ENCODE measurements around the gene UBQLN1. TPM values are rescaled to one million over a fixed set of nuclear protein-coding genes. Genes with fewer than 3 reads are reported as not detected.

Gene UBQLN1
- polyA plus RNA-seq, 4 donors: 40.3 to 71.6 (median 44.1) TPM

GRCh38 chr9:83677596-83677995 lies 30.2 kb downstream of the UBQLN1 start:
- Histone ChIP-seq H3K36me3 (ENCODE audit: control insufficient read depth in 3 of 3, insufficient read depth in 2 of 3, low read depth in 1 of 3, low read length in 3 of 3) (peaks cover 9 to 32% (median 27%) of the 10 kb centered on the region in 3 donors), H3K4me1 (ENCODE audit: control insufficient read depth in 3 of 3, insufficient read depth in 2 of 3, low read depth in 1 of 3, low read length in 2 of 3) (no peaks in the 10 kb centered on the region), H3K4me3 (ENCODE audit: low read depth in 1 of 3, low read length in 3 of 3) (no peak overlapping the region), H3K9me3 (ENCODE audit: control insufficient read depth in 2 of 2, insufficient read depth in 1 of 2, low read depth in 1 of 2, low read length in 1 of 2) (no peaks in the 10 kb centered on the region), H3K27me3 (ENCODE audit: control insufficient read depth in 3 of 3, insufficient read depth in 3 of 3, low read length in 3 of 3) (no peaks in the 10 kb centered on the region), H3K27ac (ENCODE audit: low read depth in 1 of 3, low read length in 2 of 3) (no peak overlapping the region)
- DNase-seq (no peak), FAIRE-seq (no peak)
- WGBS, 3 donors: 92 to 95% (median 94%) methylated on average over 3 of the region's 3 CpGs

DNA sequence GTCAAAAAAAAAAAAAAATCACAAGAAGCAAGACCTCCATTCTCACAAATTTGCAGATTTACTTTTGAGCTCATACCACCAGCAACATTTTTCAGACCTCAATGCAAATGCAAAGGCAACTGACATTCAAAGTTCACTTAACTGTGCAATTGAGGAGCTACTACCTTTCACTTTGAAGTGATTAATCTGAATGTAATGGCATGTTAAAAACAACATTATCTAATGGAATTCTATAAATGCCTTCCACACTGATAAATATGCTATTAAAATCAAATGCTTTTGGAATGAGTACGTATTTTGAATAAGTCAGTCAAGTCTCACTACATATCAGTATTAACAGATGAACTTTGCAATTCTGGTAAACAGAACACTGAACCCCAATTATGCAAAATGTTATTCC lies 32.3 kb downstream of the UBQLN1 start:
- no peaks in the 10 kb centered on the region for H3K27me3 ChIP-seq (ENCODE audit: control insufficient read depth in 3 of 3, insufficient read depth in 3 of 3, low read length in 3 of 3)
- peaks cover 4 to 30% (median 25%) of the 10 kb centered on the region in 3 donors for H3K36me3 ChIP-seq (ENCODE audit: control insufficient read depth in 3 of 3, insufficient read depth in 2 of 3, low read depth in 1 of 3, low read length in 3 of 3)
- FAIRE-seq (no peak), DNase-seq (no peak)
- H3K4me3 ChIP-seq (ENCODE audit: low read depth in 1 of 3, low read length in 3 of 3): no peak overlapping the region
- 72 to 83% (median 82%) methylated on average over 1 of the region's 1 CpG for WGBS, 3 donors
- no peak overlapping the region for H3K27ac ChIP-seq (ENCODE audit: low read depth in 1 of 3, low read length in 2 of 3)
- no peaks in the 10 kb centered on the region for H3K4me1 ChIP-seq (ENCODE audit: control insufficient read depth in 3 of 3, insufficient read depth in 2 of 3, low read depth in 1 of 3, low read length in 2 of 3)
- no peaks in the 10 kb centered on the region for H3K9me3 ChIP-seq (ENCODE audit: control insufficient read depth in 2 of 2, insufficient read depth in 1 of 2, low read depth in 1 of 2, low read length in 1 of 2)

DNA sequence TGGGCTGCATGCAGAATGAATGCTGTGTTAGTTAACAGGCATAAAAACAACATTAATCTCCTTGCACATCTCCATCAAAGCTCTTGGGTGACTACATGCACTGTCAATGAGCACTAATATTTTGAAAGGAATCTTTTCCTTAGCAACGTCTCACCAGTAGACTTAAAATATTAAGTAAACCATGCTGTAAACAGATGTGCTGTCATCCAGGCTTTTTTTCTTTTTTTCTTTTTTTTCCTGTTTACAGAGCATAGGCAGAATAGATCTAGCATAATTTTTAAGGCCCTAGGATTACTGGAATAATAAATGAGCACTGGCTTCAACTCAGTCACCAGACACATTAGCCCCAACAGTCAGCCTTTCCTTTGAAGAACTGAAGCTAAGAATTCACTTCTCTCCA lies 36.3 kb downstream of the UBQLN1 start:
- Histone ChIP-seq H3K4me1 (ENCODE audit: control insufficient read depth in 3 of 3, insufficient read depth in 2 of 3, low read depth in 1 of 3, low read length in 2 of 3) (no peaks in the 10 kb centered on the region), H3K9me3 (ENCODE audit: control insufficient read depth in 2 of 2, insufficient read depth in 1 of 2, low read depth in 1 of 2, low read length in 1 of 2) (no peaks in the 10 kb centered on the region), H3K27me3 (ENCODE audit: control insufficient read depth in 3 of 3, insufficient read depth in 3 of 3, low read length in 3 of 3) (no peaks in the 10 kb centered on the region), H3K4me3 (ENCODE audit: low read depth in 1 of 3, low read length in 3 of 3) (no peak overlapping the region), H3K36me3 (ENCODE audit: control insufficient read depth in 3 of 3, insufficient read depth in 2 of 3, low read depth in 1 of 3, low read length in 3 of 3) (peaks cover 2 to 14% (median 13%) of the 10 kb centered on the region in 3 donors), H3K27ac (ENCODE audit: low read depth in 1 of 3, low read length in 2 of 3) (no peak overlapping the region)
- DNase-seq: no peak
- WGBS, 3 donors: 45 to 76% (median 70%) methylated on average over 1 of the region's 1 CpG
- no peak for FAIRE-seq

DNA sequence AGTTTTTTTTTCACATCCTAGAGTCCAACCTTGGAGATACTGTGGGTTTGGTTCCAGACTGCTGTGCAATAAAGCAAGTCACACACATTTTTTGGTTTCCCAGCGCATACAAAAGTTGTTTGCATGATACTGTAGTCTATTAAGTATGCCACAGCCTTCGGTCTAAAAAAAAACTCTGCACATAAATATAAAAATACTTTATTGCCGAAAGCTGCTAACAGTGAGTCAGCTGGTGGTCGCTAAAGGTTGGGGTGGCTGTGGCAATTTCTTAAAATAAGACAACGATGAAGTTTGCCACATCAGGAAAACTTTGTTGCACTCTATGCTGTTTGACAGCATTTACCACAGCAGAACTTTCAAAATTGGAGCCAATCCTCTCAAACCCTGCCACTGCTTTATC lies 37.4 kb downstream of the UBQLN1 start:
- 90 to 96% (median 95%) methylated on average over 5 of the region's 5 CpGs for WGBS, 3 donors
- H3K36me3 ChIP-seq (ENCODE audit: control insufficient read depth in 3 of 3, insufficient read depth in 2 of 3, low read depth in 1 of 3, low read length in 3 of 3): peaks cover 2 to 14% (median 13%) of the 10 kb centered on the region in 3 donors
- DNase-seq (no peak), FAIRE-seq (no peak)
- H3K4me1 ChIP-seq (ENCODE audit: control insufficient read depth in 3 of 3, insufficient read depth in 2 of 3, low read depth in 1 of 3, low read length in 2 of 3): no peaks in the 10 kb centered on the region
- H3K27me3 ChIP-seq (ENCODE audit: control insufficient read depth in 3 of 3, insufficient read depth in 3 of 3, low read length in 3 of 3): no peaks in the 10 kb centered on the region
- H3K9me3 ChIP-seq (ENCODE audit: control insufficient read depth in 2 of 2, insufficient read depth in 1 of 2, low read depth in 1 of 2, low read length in 1 of 2): no peaks in the 10 kb centered on the region
- H3K27ac ChIP-seq (ENCODE audit: low read depth in 1 of 3, low read length in 2 of 3): no peak overlapping the region
- no peak overlapping the region for H3K4me3 ChIP-seq (ENCODE audit: low read depth in 1 of 3, low read length in 3 of 3)

GRCh38 chr9:83669067-83669466 lies 38.7 kb downstream of the UBQLN1 start:
- H3K4me1 ChIP-seq (ENCODE audit: control insufficient read depth in 3 of 3, insufficient read depth in 2 of 3, low read depth in 1 of 3, low read length in 2 of 3): no peaks in the 10 kb centered on the region
- no peaks in the 10 kb centered on the region for H3K27me3 ChIP-seq (ENCODE audit: control insufficient read depth in 3 of 3, insufficient read depth in 3 of 3, low read length in 3 of 3)
- FAIRE-seq (no peak), DNase-seq (no peak)
- no peaks in the 10 kb centered on the region for H3K9me3 ChIP-seq (ENCODE audit: control insufficient read depth in 2 of 2, insufficient read depth in 1 of 2, low read depth in 1 of 2, low read length in 1 of 2)
- WGBS, 3 donors: 95 to 98% (median 98%) methylated on average over 1 of the region's 1 CpG
- no peak overlapping the region for H3K27ac ChIP-seq (ENCODE audit: low read depth in 1 of 3, low read length in 2 of 3)
- peaks cover 4 to 22% (median 19%) of the 10 kb centered on the region in 3 donors for H3K36me3 ChIP-seq (ENCODE audit: control insufficient read depth in 3 of 3, insufficient read depth in 2 of 3, low read depth in 1 of 3, low read length in 3 of 3)
- H3K4me3 ChIP-seq (ENCODE audit: low read depth in 1 of 3, low read length in 3 of 3): no peak overlapping the region

- FAIRE-seq (no peak), DNase-seq (no peak)
- Histone ChIP-seq H3K9me3 (ENCODE audit: control insufficient read depth in 2 of 2, insufficient read depth in 1 of 2, low read depth in 1 of 2, low read length in 1 of 2) (no peaks in the 10 kb centered on the region), H3K4me3 (ENCODE audit: low read depth in 1 of 3, low read length in 3 of 3) (no peak overlapping the region), H3K27ac (ENCODE audit: low read depth in 1 of 3, low read length in 2 of 3) (no peak overlapping the region), H3K36me3 (ENCODE audit: control insufficient read depth in 3 of 3, insufficient read depth in 2 of 3, low read depth in 1 of 3, low read length in 3 of 3) (peaks cover 2 to 18% (median 17%) of the 10 kb centered on the region in 3 donors), H3K27me3 (ENCODE audit: control insufficient read depth in 3 of 3, insufficient read depth in 3 of 3, low read length in 3 of 3) (no peaks in the 10 kb centered on the region), H3K4me1 (ENCODE audit: control insufficient read depth in 3 of 3, insufficient read depth in 2 of 3, low read depth in 1 of 3, low read length in 2 of 3) (no peaks in the 10 kb centered on the region)
- 52 to 65% (median 60%) methylated on average over 5 of the region's 5 CpGs for whole genome bisulfite sequencing, 3 donors
Measured at GRCh38 chr9:83665580-83666200, 42.1 kb downstream of the UBQLN1 start.

GRCh38 chr9:83662933-83663332 lies 44.8 kb downstream of the UBQLN1 start:
- H3K27ac ChIP-seq (ENCODE audit: low read depth in 1 of 3, low read length in 2 of 3): no peak overlapping the region
- 97 to 99% (median 98%) methylated on average over 3 of the region's 3 CpGs for WGBS, 3 donors
- H3K4me1 ChIP-seq (ENCODE audit: control insufficient read depth in 3 of 3, insufficient read depth in 2 of 3, low read depth in 1 of 3, low read length in 2 of 3): peaks cover 0 to 2% (median 0%) of the 10 kb centered on the region in 3 donors
- H3K4me3 ChIP-seq (ENCODE audit: low read depth in 1 of 3, low read length in 3 of 3): no peak overlapping the region
- no peaks in the 10 kb centered on the region for H3K9me3 ChIP-seq (ENCODE audit: control insufficient read depth in 2 of 2, insufficient read depth in 1 of 2, low read depth in 1 of 2, low read length in 1 of 2)
- FAIRE-seq (no peak), DNase-seq (no peak)
- peaks cover 2 to 24% (median 17%) of the 10 kb centered on the region in 3 donors for H3K36me3 ChIP-seq (ENCODE audit: control insufficient read depth in 3 of 3, insufficient read depth in 2 of 3, low read depth in 1 of 3, low read length in 3 of 3)
- H3K27me3 ChIP-seq (ENCODE audit: control insufficient read depth in 3 of 3, insufficient read depth in 3 of 3, low read length in 3 of 3): no peaks in the 10 kb centered on the region

DNA sequence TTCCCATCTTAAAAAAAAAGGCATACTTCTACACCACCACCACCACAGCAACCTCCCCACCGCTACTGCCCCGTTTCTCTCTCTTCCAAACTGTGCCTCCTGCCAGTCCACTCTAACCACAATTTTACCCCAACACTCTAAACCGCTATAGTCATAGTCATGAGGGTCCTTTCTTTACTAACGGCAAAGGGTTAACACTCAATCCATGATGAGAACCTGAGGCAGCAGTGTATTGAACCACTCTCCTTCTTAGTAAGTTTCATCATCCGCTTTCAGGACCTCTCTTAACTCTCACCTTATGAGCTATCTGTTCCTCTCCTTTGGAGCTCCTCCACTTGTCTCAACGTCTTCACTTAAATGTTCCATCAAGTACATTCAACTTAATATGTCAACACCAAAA lies 50.8 kb downstream of the UBQLN1 start:
- FAIRE-seq: no peak

More for the DNA sequence above, 50.8 kb downstream of the UBQLN1 start:
- Histone ChIP-seq H3K36me3 (ENCODE audit: control insufficient read depth in 3 of 3, insufficient read depth in 2 of 3, low read depth in 1 of 3, low read length in 3 of 3) (peaks cover 9 to 27% (median 12%) of the 10 kb centered on the region in 3 donors), H3K27ac (ENCODE audit: low read depth in 1 of 3, low read length in 2 of 3) (no peak overlapping the region), H3K9me3 (ENCODE audit: control insufficient read depth in 2 of 2, insufficient read depth in 1 of 2, low read depth in 1 of 2, low read length in 1 of 2) (no peaks in the 10 kb centered on the region), H3K27me3 (ENCODE audit: control insufficient read depth in 3 of 3, insufficient read depth in 3 of 3, low read length in 3 of 3) (no peaks in the 10 kb centered on the region), H3K4me3 (ENCODE audit: low read depth in 1 of 3, low read length in 3 of 3) (no peak overlapping the region), H3K4me1 (ENCODE audit: control insufficient read depth in 3 of 3, insufficient read depth in 2 of 3, low read depth in 1 of 3, low read length in 2 of 3) (peaks cover 0 to 2% (median 0%) of the 10 kb centered on the region in 3 donors)
- DNase-seq: no peak
- WGBS, 3 donors: 79 to 92% (median 83%) methylated on average over 6 of the region's 6 CpGs
